ENCODE measurements around the gene TRAF2.

- no peak for TF ChIP-seq CREB5 (CRISPR knock-in tag; IDR thresholded peaks at IDR 0.05; ENCODE audit: low read depth)
- TF ChIP-seq ZC3H10 (CRISPR knock-in tag; IDR thresholded peaks at IDR 0.05), result no peak
- no peak for TF ChIP-seq TOX (CRISPR knock-in tag; IDR thresholded peaks at IDR 0.05; ENCODE audit: borderline replicate concordance)
- no peak for TF ChIP-seq ZNF70 (CRISPR knock-in tag; IDR thresholded peaks at IDR 0.05)
- no peak for TF ChIP-seq SNAI2 (CRISPR knock-in tag; IDR thresholded peaks at IDR 0.05)
- TF ChIP-seq PATZ1 (CRISPR knock-in tag; IDR thresholded peaks at IDR 0.05; ENCODE audit: borderline replicate concordance), result no peak
- no peak for TF ChIP-seq ZNF8 (CRISPR knock-in tag; IDR thresholded peaks at IDR 0.05)
- TF ChIP-seq ARNTL (CRISPR knock-in tag; IDR thresholded peaks at IDR 0.05; ENCODE audit: borderline replicate concordance, low read depth), result no peak
Observed at GRCh38 chr9:136954270-136955083, 68.2 kb downstream of the TRAF2 start.
